Measurements from ENCODE around the gene IRAK1.
A peak's percentile ranks its signal among the peaks of the same experiment; 100 is the strongest.

IRAK1 gene

GRCh38 chrX:154019061-154019621 is 561 bp downstream of the IRAK1 start (continued):
- TF ChIP-seq ZSCAN4 (tag by site-specific recombination; IDR thresholded peaks at IDR 0.05) = no peak
- TF ChIP-seq, protein P1, sequence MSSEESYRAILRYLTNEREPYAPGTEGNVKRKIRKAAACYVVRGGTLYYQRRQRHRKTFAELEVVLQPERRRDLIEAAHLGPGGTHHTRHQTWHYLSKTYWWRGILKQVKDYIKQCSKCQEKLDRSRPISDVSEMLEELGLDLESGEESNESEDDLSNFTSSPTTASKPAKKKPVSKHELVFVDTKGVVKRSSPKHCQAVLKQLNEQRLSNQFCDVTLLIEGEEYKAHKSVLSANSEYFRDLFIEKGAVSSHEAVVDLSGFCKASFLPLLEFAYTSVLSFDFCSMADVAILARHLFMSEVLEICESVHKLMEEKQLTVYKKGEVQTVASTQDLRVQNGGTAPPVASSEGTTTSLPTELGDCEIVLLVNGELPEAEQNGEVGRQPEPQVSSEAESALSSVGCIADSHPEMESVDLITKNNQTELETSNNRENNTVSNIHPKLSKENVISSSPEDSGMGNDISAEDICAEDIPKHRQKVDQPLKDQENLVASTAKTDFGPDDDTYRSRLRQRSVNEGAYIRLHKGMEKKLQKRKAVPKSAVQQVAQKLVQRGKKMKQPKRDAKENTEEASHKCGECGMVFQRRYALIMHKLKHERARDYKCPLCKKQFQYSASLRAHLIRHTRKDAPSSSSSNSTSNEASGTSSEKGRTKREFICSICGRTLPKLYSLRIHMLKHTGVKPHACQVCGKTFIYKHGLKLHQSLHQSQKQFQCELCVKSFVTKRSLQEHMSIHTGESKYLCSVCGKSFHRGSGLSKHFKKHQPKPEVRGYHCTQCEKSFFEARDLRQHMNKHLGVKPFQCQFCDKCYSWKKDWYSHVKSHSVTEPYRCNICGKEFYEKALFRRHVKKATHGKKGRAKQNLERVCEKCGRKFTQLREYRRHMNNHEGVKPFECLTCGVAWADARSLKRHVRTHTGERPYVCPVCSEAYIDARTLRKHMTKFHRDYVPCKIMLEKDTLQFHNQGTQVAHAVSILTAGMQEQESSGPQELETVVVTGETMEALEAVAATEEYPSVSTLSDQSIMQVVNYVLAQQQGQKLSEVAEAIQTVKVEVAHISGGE (tag by site-specific recombination; conservative IDR thresholded peaks at IDR 0.05; ENCODE audit: low read depth) = 0 out of 2 replicates have a peak, but pooled peaks have one; percentile 26
- TF ChIP-seq ZNF175 (tag by site-specific recombination; IDR thresholded peaks at IDR 0.05) = no peak
- TF ChIP-seq ZNF664 (tag by site-specific recombination; IDR thresholded peaks at IDR 0.05) = no peak
- no peak for TF ChIP-seq CTCF (tag by site-specific recombination; IDR thresholded peaks at IDR 0.05)
- TF ChIP-seq FEZF1 (tag by site-specific recombination; IDR thresholded peaks at IDR 0.05) = no peak
- no peak for TF ChIP-seq ZNF362 (tag by site-specific recombination; IDR thresholded peaks at IDR 0.05)
- no peak for TF ChIP-seq ZNF366 (tag by site-specific recombination; conservative IDR thresholded peaks at IDR 0.05)
- no peak; the same call in 1 of the 2 replicates for TF ChIP-seq GLIS2 (tag by site-specific recombination; IDR thresholded peaks at IDR 0.05)
- no peak for TF ChIP-seq TCF7L2 (IDR thresholded peaks at IDR 0.05; ENCODE audit: borderline replicate concordance, low read depth, low read length)
- TF ChIP-seq ZFP69B (tag by site-specific recombination; IDR thresholded peaks at IDR 0.05) = no peak
- TF ChIP-seq INSM2 (tag by site-specific recombination; IDR thresholded peaks at IDR 0.05) = no peak

DNA sequence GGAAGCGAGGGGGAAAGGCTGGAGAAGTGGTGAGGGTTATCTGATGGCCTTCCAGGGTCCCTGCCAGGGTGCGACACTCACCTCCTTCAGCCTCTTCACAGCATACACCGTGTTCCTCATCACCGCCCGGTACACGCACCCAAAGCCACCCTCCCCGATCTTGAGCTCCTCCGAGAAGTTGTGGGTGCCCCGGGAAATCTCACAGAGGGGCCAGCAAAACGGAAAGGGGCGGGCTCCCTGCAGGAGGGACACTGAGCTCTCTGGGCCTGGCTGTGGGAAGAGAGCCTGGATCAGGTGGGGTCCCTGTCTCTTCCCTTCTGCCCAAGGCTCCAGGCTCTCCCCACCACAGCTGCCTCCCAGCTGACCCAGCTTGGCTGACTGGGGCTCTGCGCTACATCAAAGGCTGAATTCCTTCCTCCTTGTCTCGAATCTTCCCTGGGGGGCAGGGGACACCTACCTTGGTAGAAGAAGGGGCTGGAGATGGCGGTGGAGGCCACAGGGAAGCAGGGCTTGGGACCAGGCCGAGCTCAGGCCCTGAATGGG is 1.1 kb downstream of the IRAK1 start:
- ChIA-PET CTCF (interaction anchor here (0.9 to 1.0 kb wide), 3 partner anchors 28 to 47 kb away, joined by 3 to 6 read pairs (median 4); partner anchors contain the start of gene HCFC1), POLR2A (interaction anchor here (0.6 to 1.4 kb wide), 3 partner anchors 10 to 342 kb away, joined by 3 to 5 read pairs (median 3); no protein-coding TSS in a partner anchor)
- Histone ChIP-seq H3K4me1 (ENCODE audit: control insufficient read depth, insufficient read depth, low read length) (peaks cover 8% of the 10 kb centered on the region; the same call in 1 of the 2 replicates), H3K36me3 (ENCODE audit: control insufficient read depth in 2 of 2, insufficient read depth in 1 of 2, low read length in 2 of 2) (peaks cover 5 to 45% of the 10 kb centered on the region in 2 experiments; a peak in 2 of 3 replicates), H3K4me3 (ENCODE audit: low read depth, low read length) (peak overlapping the region; percentile 59), H3K27ac (ENCODE audit: extremely low read depth, low read depth, low read length) (peak overlapping the region; percentile 92), H3K9me3 (ENCODE audit: control insufficient read depth, insufficient read depth, low read depth, low read length) (no peaks in the 10 kb centered on the region)
- TF ChIP-seq SP2 (tag by site-specific recombination; IDR thresholded peaks at IDR 0.05) = no peak
- TF ChIP-seq YY2 (tag by site-specific recombination; IDR thresholded peaks at IDR 0.05) = no peak
- TF ChIP-seq, protein P2, sequence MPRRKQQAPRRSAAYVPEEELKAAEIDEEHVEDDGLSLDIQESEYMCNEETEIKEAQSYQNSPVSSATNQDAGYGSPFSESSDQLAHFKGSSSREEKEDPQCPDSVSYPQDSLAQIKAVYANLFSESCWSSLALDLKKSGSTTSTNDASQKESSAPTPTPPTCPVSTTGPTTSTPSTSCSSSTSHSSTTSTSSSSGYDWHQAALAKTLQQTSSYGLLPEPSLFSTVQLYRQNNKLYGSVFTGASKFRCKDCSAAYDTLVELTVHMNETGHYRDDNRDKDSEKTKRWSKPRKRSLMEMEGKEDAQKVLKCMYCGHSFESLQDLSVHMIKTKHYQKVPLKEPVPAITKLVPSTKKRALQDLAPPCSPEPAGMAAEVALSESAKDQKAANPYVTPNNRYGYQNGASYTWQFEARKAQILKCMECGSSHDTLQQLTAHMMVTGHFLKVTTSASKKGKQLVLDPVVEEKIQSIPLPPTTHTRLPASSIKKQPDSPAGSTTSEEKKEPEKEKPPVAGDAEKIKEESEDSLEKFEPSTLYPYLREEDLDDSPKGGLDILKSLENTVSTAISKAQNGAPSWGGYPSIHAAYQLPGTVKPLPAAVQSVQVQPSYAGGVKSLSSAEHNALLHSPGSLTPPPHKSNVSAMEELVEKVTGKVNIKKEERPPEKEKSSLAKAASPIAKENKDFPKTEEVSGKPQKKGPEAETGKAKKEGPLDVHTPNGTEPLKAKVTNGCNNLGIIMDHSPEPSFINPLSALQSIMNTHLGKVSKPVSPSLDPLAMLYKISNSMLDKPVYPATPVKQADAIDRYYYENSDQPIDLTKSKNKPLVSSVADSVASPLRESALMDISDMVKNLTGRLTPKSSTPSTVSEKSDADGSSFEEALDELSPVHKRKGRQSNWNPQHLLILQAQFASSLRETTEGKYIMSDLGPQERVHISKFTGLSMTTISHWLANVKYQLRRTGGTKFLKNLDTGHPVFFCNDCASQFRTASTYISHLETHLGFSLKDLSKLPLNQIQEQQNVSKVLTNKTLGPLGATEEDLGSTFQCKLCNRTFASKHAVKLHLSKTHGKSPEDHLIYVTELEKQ (tag by site-specific recombination; IDR thresholded peaks at IDR 0.05; ENCODE audit: borderline replicate concordance) = no peak
- TF ChIP-seq PRDM10 (tag by site-specific recombination; IDR thresholded peaks at IDR 0.05) = no peak
- no peak for TF ChIP-seq ZNF596 (tag by site-specific recombination; IDR thresholded peaks at IDR 0.05)
- TF ChIP-seq ZNF624 (tag by site-specific recombination; IDR thresholded peaks at IDR 0.05) = no peak
